ENCODE results near the gene FDPS. TPM values are rescaled to one million over a fixed set of nuclear protein-coding genes. Genes with fewer than 3 reads are reported as not detected.

The FDPS gene
- total RNA-seq: 100 to 1,000 TPM; 185 to 214 (median 189) TPM

GRCh38 chr1:155308493-155309422, at the start of gene FDPS:
Gene FDPS (plus strand): TSS chr1:155308866. CDS start chr1:155309790, 924 bp downstream.
- ATAC-seq (peak; percentile 97 to 99), DNase-seq (peak; percentile 95)
- Mint-ChIP-seq H3K4me3 (peak within 1 kb of the TSS; percentile 97), H3K27me3 (ENCODE audit: low read depth) (no peaks in the 10 kb centered on the region), H3K4me1 (ENCODE audit: low read depth) (peaks cover 24% of the 10 kb centered on the region), H3K36me3 (ENCODE audit: insufficient read depth) (peaks cover 21% of the 10 kb centered on the region), H3K9me3 (no peaks in the 10 kb centered on the region)

DNA sequence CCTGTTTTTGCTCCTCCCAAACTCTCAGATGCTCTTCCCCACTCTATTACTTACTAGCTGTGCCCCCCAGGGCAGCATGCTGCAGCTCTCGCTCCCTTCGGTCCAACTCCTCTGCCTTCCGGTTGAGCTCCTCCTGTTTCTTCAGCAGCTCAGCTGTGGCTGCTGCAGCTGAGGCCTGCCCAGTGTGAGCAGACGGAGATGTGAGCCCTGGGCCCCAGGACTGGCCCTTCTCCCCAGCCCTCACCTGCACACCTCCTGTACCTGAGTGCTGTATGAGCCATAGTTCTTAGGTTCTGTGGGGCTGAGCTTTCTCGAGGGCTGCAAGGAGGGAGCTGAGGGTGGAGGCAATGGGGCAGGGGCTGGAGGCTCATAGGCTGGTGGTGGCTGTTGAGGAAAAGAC, 48.4 kb upstream of the FDPS start:
- Mint-ChIP-seq H3K4me3 (peak overlapping the region; percentile 99), H3K4me1 (ENCODE audit: low read depth) (peaks cover 37% of the 10 kb centered on the region), H3K36me3 (ENCODE audit: insufficient read depth) (peaks cover 50% of the 10 kb centered on the region), H3K9me3 (no peaks in the 10 kb centered on the region), H3K27me3 (ENCODE audit: low read depth) (no peaks in the 10 kb centered on the region)
- DNase-seq: no peak
- ATAC-seq: no peak

GRCh38 chr1:155261493-155261851, 47.2 kb upstream of the FDPS start:
- Mint-ChIP-seq H3K36me3 (ENCODE audit: insufficient read depth) (peaks cover 52% of the 10 kb centered on the region), H3K9me3 (no peaks in the 10 kb centered on the region), H3K27me3 (ENCODE audit: low read depth) (no peaks in the 10 kb centered on the region), H3K4me3 (peak overlapping the region; percentile 99), H3K4me1 (ENCODE audit: low read depth) (peaks cover 32% of the 10 kb centered on the region)
- DNase-seq: no peak
- ATAC-seq: peak; percentile 39

DNA sequence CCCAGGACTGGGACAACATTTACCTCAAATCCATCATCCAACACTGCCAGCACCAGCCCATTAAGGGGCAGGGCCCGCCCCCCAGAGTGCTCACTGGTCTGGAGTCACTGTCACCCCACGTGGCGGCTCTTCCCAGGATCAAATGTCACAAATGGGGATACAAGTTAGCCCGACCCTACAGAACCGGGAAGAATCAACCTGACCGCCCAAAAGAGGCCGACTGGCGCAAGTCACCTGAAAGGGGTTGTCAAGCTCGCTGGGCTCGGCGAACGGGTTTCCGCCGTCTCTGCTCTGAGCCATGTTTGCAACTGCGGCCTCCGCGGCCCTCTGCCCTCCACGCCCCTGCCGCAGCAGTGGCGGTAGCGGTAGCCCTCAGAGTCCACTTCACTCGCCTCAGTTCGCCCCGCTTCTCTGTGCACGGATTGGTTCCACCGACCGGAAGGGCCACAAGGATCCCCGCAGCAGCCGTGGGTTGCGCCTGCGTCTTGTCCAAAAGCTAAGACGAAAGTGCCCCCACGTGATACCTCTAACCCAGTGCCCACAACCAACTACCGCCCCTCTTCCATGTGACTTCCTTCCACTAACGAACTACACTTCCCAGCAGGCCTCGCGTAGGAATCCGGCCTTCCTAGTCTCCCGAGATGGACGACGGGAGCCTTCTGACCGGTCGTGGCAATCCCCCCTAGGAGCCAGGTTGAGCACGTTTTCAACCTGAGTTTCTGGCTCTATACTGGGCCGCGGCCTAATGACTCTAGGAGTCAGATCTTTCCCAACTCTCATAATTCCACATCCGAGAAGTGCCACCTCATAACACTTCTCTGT, 46.6 kb upstream of the FDPS start, which contains the start of gene SCAMP3:
Gene SCAMP3, minus strand, starts transcription at position 509 of the 822 bp plus-strand sequence. Its CDS starts 209 bp downstream, at position 300.
- peaks cover 53% of the 10 kb centered on the region for H3K36me3 Mint-ChIP-seq (ENCODE audit: insufficient read depth)

DNA sequence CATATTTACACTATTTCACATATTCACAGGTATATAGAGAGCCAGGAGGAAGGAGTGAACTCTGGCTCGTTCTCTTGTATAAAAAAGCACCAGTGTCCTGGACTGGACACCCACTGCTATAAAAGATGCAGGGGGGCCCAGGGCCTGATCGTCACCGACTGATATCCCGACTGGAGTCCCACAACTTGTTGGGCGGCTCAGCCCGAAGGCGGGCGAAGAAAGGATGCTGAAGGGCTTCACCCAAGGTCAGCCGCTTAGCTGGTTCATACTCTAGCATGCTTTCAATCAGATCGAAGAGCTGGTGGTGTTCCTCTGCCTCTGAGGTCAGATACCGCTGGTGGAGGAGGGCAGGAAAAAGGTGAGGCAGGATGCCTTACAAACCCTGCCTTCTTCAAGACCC, 45.6 kb upstream of the FDPS start:
- Mint-ChIP-seq H3K4me3 (peak overlapping the region; percentile 99), H3K36me3 (ENCODE audit: insufficient read depth) (peaks cover 57% of the 10 kb centered on the region)

More for the DNA sequence above, 46.6 kb upstream of the FDPS start, which contains the start of gene SCAMP3:
- ATAC-seq (peak; percentile 96 to 97), DNase-seq (peak; percentile 75)
- Mint-ChIP-seq H3K9me3 (no peaks in the 10 kb centered on the region), H3K27me3 (ENCODE audit: low read depth) (no peaks in the 10 kb centered on the region), H3K4me3 (peak within 1 kb of the TSS; percentile 99), H3K4me1 (ENCODE audit: low read depth) (peaks cover 31% of the 10 kb centered on the region)

DNA sequence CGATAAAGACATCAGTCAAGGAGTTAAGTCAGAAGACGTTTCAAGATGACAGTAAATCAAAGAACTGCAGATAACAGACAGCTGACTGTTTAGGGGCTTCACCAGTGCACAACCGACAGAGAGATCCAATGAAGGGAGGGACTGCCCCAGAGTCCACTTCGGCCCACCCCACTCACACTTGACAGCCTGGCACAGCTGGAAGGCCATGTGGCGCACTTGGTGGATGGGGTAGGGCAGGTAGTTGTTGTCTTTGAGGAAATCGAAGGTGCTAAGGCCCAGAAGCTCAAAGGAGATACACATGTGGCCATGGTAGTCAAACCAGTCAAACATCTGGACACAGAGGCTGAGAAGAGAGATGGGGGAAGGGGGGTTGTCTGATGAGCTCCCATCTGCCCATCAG, 42.1 kb upstream of the FDPS start:
- DNase-seq (no peak), ATAC-seq (no peak)
- Mint-ChIP-seq H3K36me3 (ENCODE audit: insufficient read depth) (peaks cover 64% of the 10 kb centered on the region), H3K27me3 (ENCODE audit: low read depth) (no peaks in the 10 kb centered on the region), H3K4me1 (ENCODE audit: low read depth) (peaks cover 23% of the 10 kb centered on the region), H3K9me3 (no peaks in the 10 kb centered on the region), H3K4me3 (no peak overlapping the region)

More for the DNA sequence above, 45.6 kb upstream of the FDPS start:
- ATAC-seq: no peak
- DNase-seq: no peak
- H3K4me1 Mint-ChIP-seq (ENCODE audit: low read depth): peaks cover 30% of the 10 kb centered on the region
- H3K9me3 Mint-ChIP-seq: no peaks in the 10 kb centered on the region
- no peaks in the 10 kb centered on the region for H3K27me3 Mint-ChIP-seq (ENCODE audit: low read depth)

DNA sequence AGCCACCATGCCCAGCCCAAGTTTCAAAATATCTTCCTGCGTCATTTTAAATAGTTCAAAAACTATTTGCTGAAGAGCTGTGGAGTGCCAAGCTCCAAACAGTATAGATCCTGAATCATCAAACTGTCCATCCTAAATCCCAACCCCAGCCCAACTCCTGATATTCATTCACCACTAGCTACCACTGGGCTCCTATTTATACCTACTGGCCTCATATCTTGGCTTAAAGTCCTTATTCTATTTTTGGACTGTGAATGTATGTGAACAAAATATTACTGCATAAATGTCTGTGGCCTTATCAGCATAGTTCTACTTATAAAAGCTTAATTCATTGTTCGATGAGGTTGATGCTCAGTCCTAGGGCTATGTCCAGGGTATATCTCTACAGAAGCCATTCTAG, 41.3 kb upstream of the FDPS start:
- no peak overlapping the region for H3K4me3 Mint-ChIP-seq
- peaks cover 64% of the 10 kb centered on the region for H3K36me3 Mint-ChIP-seq (ENCODE audit: insufficient read depth)
- no peak for DNase-seq
- no peak for ATAC-seq
- H3K4me1 Mint-ChIP-seq (ENCODE audit: low read depth): peaks cover 24% of the 10 kb centered on the region
- H3K27me3 Mint-ChIP-seq (ENCODE audit: low read depth): no peaks in the 10 kb centered on the region
- H3K9me3 Mint-ChIP-seq: no peaks in the 10 kb centered on the region

- H3K36me3 Mint-ChIP-seq (ENCODE audit: insufficient read depth): peaks cover 60% of the 10 kb centered on the region
- DNase-seq (no peak), ATAC-seq (no peak)
- H3K4me3 Mint-ChIP-seq: no peak overlapping the region
- no peaks in the 10 kb centered on the region for H3K27me3 Mint-ChIP-seq (ENCODE audit: low read depth)
- no peaks in the 10 kb centered on the region for H3K9me3 Mint-ChIP-seq
- peaks cover 24% of the 10 kb centered on the region for H3K4me1 Mint-ChIP-seq (ENCODE audit: low read depth)
These were observed 40.0 kb upstream of the FDPS start for GRCh38 chr1:155268630-155269029.

DNA sequence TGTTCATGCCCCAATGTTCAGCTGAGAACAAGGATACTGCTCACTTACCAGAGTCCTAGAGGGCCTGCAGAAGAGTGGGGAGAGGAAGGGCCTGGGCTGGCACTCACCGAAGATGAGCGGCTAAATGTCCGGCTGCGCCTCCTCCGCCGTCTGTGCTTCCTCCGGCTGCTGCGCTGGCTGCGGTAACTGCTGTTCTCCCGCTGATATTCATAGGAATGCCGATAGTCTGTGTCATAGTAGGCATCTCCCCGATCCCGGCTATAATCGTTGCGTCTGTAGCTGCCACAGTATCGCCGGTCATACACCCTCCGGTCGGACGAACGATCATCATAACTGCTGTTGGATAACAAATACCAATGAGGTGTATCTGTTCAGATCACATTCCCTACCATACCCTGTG, 39.3 kb upstream of the FDPS start:
- no peaks in the 10 kb centered on the region for H3K27me3 Mint-ChIP-seq (ENCODE audit: low read depth)
- H3K4me3 Mint-ChIP-seq: no peak overlapping the region
- no peaks in the 10 kb centered on the region for H3K9me3 Mint-ChIP-seq
- peaks cover 53% of the 10 kb centered on the region for H3K36me3 Mint-ChIP-seq (ENCODE audit: insufficient read depth)
- ATAC-seq (no peak), DNase-seq (no peak)
- peaks cover 26% of the 10 kb centered on the region for H3K4me1 Mint-ChIP-seq (ENCODE audit: low read depth)

- no peaks in the 10 kb centered on the region for H3K9me3 Mint-ChIP-seq
- peak overlapping the region; percentile 98 for H3K4me3 Mint-ChIP-seq
- H3K27me3 Mint-ChIP-seq (ENCODE audit: low read depth): no peaks in the 10 kb centered on the region
- peak; percentile 53 to 59 for ATAC-seq
- peaks cover 41% of the 10 kb centered on the region for H3K4me1 Mint-ChIP-seq (ENCODE audit: low read depth)
- H3K36me3 Mint-ChIP-seq (ENCODE audit: insufficient read depth): peaks cover 31% of the 10 kb centered on the region
- no peak for DNase-seq
These were observed 36.0 kb upstream of the FDPS start for GRCh38 chr1:155272466-155273342.

DNA sequence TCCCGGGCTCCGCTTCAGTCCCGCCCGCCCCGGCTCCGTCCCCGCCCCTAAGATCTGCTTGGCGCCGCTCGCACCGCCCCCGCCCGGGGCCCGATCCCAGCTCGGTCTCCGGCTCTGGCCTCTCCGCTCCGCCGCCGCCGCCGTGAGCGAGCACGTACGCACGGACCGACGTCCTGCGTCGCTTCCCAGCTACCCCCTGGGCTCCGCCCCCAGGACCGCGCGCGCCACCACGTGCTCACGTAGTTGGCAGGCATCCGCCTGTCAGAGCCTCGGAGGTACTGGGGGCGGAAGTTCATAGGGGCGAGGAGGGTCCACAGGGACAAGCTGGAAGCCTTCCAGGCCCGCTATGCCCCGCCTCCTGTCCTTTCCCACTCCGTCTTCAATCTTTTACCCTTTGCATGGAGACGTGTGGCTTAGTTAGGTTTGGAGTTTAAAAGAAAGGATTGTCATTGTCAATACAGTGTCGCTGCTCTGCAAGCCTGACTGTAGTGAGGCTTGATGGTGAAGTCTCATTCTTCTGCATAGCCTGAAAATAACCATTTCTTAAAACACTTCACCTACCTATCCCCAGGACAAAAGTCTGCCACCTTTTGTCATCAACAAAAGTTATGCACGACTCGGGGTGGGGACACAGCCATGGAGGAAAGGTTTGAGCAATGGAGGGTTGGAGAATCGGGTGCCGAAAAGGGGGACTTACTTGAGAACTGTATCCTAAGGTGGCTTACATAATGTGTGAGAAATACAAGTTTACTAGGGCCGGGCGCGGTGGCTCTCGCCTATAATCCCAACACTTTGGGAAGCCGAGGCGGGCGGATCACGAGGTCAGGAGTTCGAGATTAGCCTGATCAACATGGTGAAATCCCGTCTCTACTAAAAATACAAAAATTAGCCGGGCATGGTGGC, 35.1 kb upstream of the FDPS start, which contains the start of gene CLK2:
Gene CLK2, minus strand, starts transcription at position 162 of the 903 bp plus-strand sequence. CDS start 2,527 bp downstream, outside the sequence.
- Mint-ChIP-seq H3K36me3 (ENCODE audit: insufficient read depth) (peaks cover 23% of the 10 kb centered on the region), H3K4me3 (peak within 1 kb of the TSS; percentile 98), H3K9me3 (no peaks in the 10 kb centered on the region), H3K27me3 (ENCODE audit: low read depth) (no peaks in the 10 kb centered on the region), H3K4me1 (ENCODE audit: low read depth) (peaks cover 43% of the 10 kb centered on the region)
- ATAC-seq (peak; percentile 89 to 91), DNase-seq (peak; percentile 96)

- Mint-ChIP-seq H3K4me3 (peak within 1 kb of the TSS; percentile 77), H3K4me1 (ENCODE audit: low read depth) (peaks cover 28% of the 10 kb centered on the region), H3K36me3 (ENCODE audit: insufficient read depth) (peaks cover 5% of the 10 kb centered on the region), H3K9me3 (no peaks in the 10 kb centered on the region), H3K27me3 (ENCODE audit: low read depth) (no peaks in the 10 kb centered on the region)
- ATAC-seq: peak; percentile 63 to 67
- DNase-seq: peak; percentile 96
These were observed 31.4 kb upstream of the FDPS start, which contains the start of gene HCN3 for GRCh38 chr1:155277070-155277901. Gene HCN3 (plus strand): TSS chr1:155277463. CDS start chr1:155277591, 128 bp downstream.
